ENCODE measurements around the gene ARTN. TPM values are rescaled to one million over a fixed set of nuclear protein-coding genes. Genes with fewer than 3 reads are reported as not detected.
A peak's percentile ranks its signal among the peaks of the same experiment; 100 is the strongest.

ARTN gene
- polyA plus RNA-seq, 3 donors, result 0.15 TPM; not detected in 2

- intact Hi-C loops (cut with micrococcal nuclease), result loop anchor here in 1 of 2 donors (10.0 kb wide), 2 partner anchors 316 to 384 kb away; partner anchors contain the start of genes ERI3 and KDM4A
These were observed 36.9 kb downstream of the ARTN start for GRCh38 chr1:43970502-43970901.

GRCh38 chr1:43970911-43971310 is 37.3 kb downstream of the ARTN start:
- no peaks in the 10 kb centered on the region for H3K9me3 Mint-ChIP-seq
- Histone ChIP-seq H3K4me1 (ENCODE audit: control insufficient read depth in 1 of 2, insufficient read depth in 2 of 2, low read length in 2 of 2) (peaks cover 20 to 30% of the 10 kb centered on the region in 2 donors), H3K36me3 (replicated peaks in 1 of 2; ENCODE audit: control insufficient read depth in 1 of 2, insufficient read depth in 2 of 2, low read length in 2 of 2) (peaks cover 6 to 29% of the 10 kb centered on the region in 2 donors), H3K79me2 (ENCODE audit: insufficient read depth, low read length) (peaks cover 24% of the 10 kb centered on the region), H3K9me3 (replicated peaks in 1 of 2; ENCODE audit: control insufficient read depth in 1 of 2, insufficient read depth in 1 of 2, low read length in 2 of 2) (no peaks in the 10 kb centered on the region), H3K4me3 (replicated peaks in 1 of 3; ENCODE audit: low read depth in 2 of 3, low read length in 3 of 3) (peak overlapping the region in 1 of 3 experiments; percentile 94), H3K27ac (ENCODE audit: low read depth in 1 of 2, low read length in 2 of 2) (no peak overlapping the region), H3K4me2 (replicated peaks; ENCODE audit: extremely low read depth, low read length, poor library complexity, severe bottlenecking) (peak overlapping the region; percentile 92), H3K27me3 (ENCODE audit: control insufficient read depth in 2 of 2, insufficient read depth in 2 of 2, low read length in 2 of 2) (no peaks in the 10 kb centered on the region), H4K20me1 (ENCODE audit: insufficient read depth, low read length) (peaks cover 11% of the 10 kb centered on the region), H2AFZ (ENCODE audit: insufficient read depth, low read depth, low read length, poor library complexity, severe bottlenecking) (no peak overlapping the region), H3K9ac (ENCODE audit: insufficient read depth, low read length, poor library complexity, severe bottlenecking) (no peak overlapping the region)
- H3K27ac Mint-ChIP-seq, result no peak overlapping the region
- WGBS (ENCODE audit: insufficient coverage), result 95% methylated on average over 7 of the region's 9 CpGs
- no peak for TF ChIP-seq CTCF (IDR thresholded peaks at IDR 0.05)
- H3K27me3 Mint-ChIP-seq (ENCODE audit: low read depth in 3 of 3), result peaks cover 0 to 3% (median 1%) of the 10 kb centered on the region in 3 donors
- intact Hi-C loops (cut with micrococcal nuclease), result loop anchor here in 1 of 2 donors (10.0 kb wide), 2 partner anchors 316 to 384 kb away; partner anchors contain the start of genes ERI3 and KDM4A
- H3K4me1 Mint-ChIP-seq, result peaks cover 26% of the 10 kb centered on the region
- no peak overlapping the region for H3K4me3 Mint-ChIP-seq
- DNase-seq, result no peak
- H3K36me3 Mint-ChIP-seq, result peaks cover 26 to 32% of the 10 kb centered on the region in 2 donors

More at GRCh38 chr1:43970502-43970901, 36.9 kb downstream of the ARTN start:
- peaks cover 24% of the 10 kb centered on the region for H3K4me1 Mint-ChIP-seq
- Histone ChIP-seq H3K4me1 (ENCODE audit: control insufficient read depth in 1 of 2, insufficient read depth in 2 of 2, low read length in 2 of 2) (peaks cover 16 to 27% of the 10 kb centered on the region in 2 donors), H3K4me2 (replicated peaks; ENCODE audit: extremely low read depth, low read length, poor library complexity, severe bottlenecking) (peak overlapping the region; percentile 92), H2AFZ (ENCODE audit: insufficient read depth, low read depth, low read length, poor library complexity, severe bottlenecking) (peak overlapping the region; percentile 89), H3K9me3 (replicated peaks in 1 of 2; ENCODE audit: control insufficient read depth in 1 of 2, insufficient read depth in 1 of 2, low read length in 2 of 2) (no peaks in the 10 kb centered on the region), H3K27me3 (ENCODE audit: control insufficient read depth in 2 of 2, insufficient read depth in 2 of 2, low read length in 2 of 2) (no peaks in the 10 kb centered on the region), H3K9ac (ENCODE audit: insufficient read depth, low read length, poor library complexity, severe bottlenecking) (peak overlapping the region; percentile 69), H3K27ac (ENCODE audit: low read depth in 1 of 2, low read length in 2 of 2) (peak overlapping the region in 1 of 2 donors; percentile 65), H3K36me3 (replicated peaks in 1 of 2; ENCODE audit: control insufficient read depth in 1 of 2, insufficient read depth in 2 of 2, low read length in 2 of 2) (peaks cover 6 to 33% of the 10 kb centered on the region in 2 donors), H3K4me3 (replicated peaks in 1 of 3; ENCODE audit: low read depth in 2 of 3, low read length in 3 of 3) (peak overlapping the region; percentile 54 to 94 (median 63)), H4K20me1 (ENCODE audit: insufficient read depth, low read length) (peaks cover 6% of the 10 kb centered on the region), H3K79me2 (ENCODE audit: insufficient read depth, low read length) (peaks cover 20% of the 10 kb centered on the region)
- peak overlapping the region; percentile 89 to 96 for H3K4me3 Mint-ChIP-seq
- no peak for TF ChIP-seq CTCF (IDR thresholded peaks at IDR 0.05)
- H3K27ac Mint-ChIP-seq, result peak overlapping the region in 4 of 7 donors; percentile 65 to 93 (median 84)
- H3K27me3 Mint-ChIP-seq (ENCODE audit: low read depth in 3 of 3), result peaks cover 0 to 3% (median 1%) of the 10 kb centered on the region in 3 donors
- WGBS (ENCODE audit: insufficient coverage), result 63% methylated on average over 3 of the region's 5 CpGs
- DNase-seq, result no peak
- peaks cover 26 to 31% of the 10 kb centered on the region in 2 donors for H3K36me3 Mint-ChIP-seq
- H3K9me3 Mint-ChIP-seq, result no peaks in the 10 kb centered on the region

Data from CD14-positive monocyte (primary cell).